GM18505 (cell line): ENCODE results near the gene PNLIPRP1.

Experiments used
- ATAC-seq: cut with Tn5 transposase; IDR thresholded peaks from one replicate; pipeline ENCODE4 v1.9.1; 2021; ENCODE audit not compliant: unreplicated experiment
- POLR2A ChIP-seq: IDR thresholded peaks from 4 replicates; pipeline ENCODE4 v1.6.1; 2011; ENCODE audit warnings: borderline replicate concordance; ENCODE audit not compliant: insufficient read depth, insufficient read length; ENCODE audit errors: extremely low read depth

The PNLIPRP1 gene

DNA sequence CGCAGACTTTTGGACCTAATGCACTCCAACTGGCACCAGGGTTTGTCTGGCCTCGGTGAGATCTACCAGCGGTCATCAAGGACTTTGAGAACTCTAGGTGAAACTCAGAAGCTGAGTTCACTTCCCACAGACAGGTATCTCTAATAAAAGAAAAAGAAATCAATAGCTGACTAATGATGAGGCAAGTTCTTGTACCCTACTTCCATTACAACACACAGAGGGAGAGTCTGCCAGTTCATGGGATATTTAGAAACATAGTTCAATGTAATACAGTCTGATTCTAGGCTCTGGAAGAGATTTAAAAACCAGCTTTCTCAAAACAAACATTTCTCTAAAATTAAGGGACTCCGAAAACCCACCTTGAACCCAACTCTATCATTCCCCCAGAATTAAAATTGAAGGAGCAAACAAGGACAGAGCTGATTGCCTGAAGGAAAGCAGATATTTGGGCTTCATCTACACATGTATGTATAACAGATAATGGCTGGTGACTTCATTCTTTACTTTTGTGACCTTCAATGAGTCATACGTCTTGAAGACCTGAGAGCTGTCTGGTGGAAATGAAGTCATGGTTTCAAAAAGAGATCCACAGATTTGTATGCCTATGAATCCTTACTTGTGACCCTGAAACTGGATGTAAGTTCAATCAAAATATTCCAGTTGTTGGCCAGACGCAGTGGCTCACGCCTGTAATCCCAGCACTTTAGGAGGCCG lies 2.7 kb upstream of the PNLIPRP1 start:
- ATAC-seq = no peak
- TF ChIP-seq POLR2A = no peak

DNA sequence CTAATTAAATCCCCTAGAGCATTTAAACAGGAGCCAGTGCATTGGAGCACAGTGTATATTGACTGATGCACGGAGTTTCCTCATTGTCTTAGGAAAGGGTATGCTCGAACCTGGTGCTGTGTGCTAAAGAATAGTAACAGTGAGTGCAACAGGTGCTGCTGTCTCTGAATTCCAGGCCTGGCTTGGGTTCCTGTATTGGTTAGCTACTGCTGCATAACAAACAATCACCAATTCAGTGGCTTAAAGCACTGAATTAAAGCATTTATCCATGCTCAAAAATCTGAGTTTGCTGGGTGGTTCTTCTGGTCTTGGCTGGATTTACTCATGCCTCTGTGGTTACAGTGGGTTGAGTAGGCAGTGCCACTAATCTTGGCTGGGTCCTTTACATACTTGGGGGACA lies 1.8 kb upstream of the PNLIPRP1 start:
- no peak for TF ChIP-seq POLR2A
- ATAC-seq = no peak

GRCh38 chr10:116589926-116590325 lies 833 bp upstream of the PNLIPRP1 start:
- no peak for TF ChIP-seq POLR2A
- ATAC-seq = no peak

GRCh38 chr10:116593139-116593740 lies 2.5 kb downstream of the PNLIPRP1 start:
- ATAC-seq = no peak
- TF ChIP-seq POLR2A = no peak

DNA sequence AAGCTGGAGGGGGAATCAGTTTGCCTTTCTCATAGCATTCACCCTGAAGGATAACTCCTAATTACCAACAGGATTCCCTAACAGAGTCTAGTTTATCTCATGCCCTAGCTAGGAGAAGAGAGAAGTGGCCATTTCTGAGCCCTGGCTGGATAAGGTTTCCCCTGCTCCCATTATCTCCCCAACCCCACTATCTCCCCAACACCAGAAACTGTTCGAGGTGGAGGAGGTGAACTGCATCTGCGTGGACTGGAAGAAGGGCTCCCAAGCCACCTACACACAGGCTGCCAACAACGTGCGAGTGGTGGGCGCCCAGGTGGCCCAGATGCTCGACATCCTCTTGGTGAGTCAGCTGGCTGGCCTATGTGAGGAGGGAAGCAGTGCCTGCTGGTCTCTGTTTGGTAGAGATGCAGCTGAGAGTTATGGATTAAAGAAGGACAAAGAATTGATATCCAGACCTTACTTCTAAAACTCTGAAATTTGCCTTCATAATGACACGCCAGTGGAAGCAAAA lies 3.8 kb downstream of the PNLIPRP1 start:
- no peak for TF ChIP-seq POLR2A
- ATAC-seq = no peak

GRCh38 chr10:116596062-116596461 lies 5.3 kb downstream of the PNLIPRP1 start:
- TF ChIP-seq POLR2A = no peak
- ATAC-seq = no peak

DNA sequence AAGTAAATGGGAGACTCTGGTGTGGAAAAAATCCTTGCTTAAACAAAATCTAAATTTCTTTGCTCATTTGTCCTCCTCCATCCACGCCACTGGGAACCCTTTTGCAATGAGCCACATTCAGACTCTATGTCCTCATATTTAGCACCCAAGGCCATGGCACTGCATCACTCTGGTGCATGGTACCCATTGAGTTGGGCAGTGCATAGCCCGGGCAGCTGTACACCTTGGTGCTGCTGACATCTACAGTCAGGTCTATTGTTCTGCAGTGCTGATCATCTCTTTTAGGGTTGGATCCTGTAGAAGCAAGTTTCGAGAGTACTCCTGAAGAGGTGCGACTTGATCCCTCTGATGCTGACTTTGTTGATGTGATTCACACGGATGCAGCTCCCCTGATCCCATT lies 6.8 kb downstream of the PNLIPRP1 start:
- no peak for ATAC-seq
- no peak for TF ChIP-seq POLR2A

GRCh38 chr10:116598329-116598728 lies 7.6 kb downstream of the PNLIPRP1 start:
- ATAC-seq = no peak
- no peak for TF ChIP-seq POLR2A

GRCh38 chr10:116599991-116600390 lies 9.2 kb downstream of the PNLIPRP1 start:
- no peak for ATAC-seq
- no peak for TF ChIP-seq POLR2A

DNA sequence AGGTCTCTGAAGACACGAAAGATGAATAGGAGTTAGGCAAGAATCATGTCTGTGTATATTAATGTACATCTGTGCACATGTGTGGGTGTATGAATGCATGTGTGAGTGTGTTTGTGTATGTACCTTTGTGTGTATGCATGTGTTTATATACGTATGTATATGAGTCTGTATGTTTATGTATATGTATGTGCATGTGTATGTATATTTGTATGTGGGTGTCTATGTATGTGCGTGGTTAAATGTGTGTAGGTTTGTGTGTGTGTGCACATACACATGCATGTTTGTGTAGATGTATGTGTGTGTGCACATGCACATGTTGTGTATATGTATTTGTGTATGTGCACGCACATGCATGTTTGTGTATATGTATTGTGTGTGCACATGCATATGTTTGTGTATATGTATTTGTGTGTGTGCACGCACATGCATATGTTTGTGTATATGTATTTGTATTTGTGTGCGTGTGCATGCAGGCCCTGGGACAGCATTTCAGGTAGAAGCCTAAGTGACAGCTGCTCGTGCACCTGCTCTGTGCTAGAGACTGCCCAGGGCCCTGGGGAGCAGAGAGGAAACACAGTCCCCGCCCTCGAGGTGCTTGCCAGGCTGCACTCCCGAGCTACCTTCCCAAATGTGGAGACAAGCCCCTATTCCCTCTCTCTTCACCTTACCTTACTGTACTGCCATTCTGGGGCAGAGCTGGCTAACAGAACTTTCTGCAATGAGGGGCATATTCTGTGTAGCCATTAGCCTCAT lies 12.1 kb downstream of the PNLIPRP1 start:
- no peak for TF ChIP-seq POLR2A
- ATAC-seq = no peak

DNA sequence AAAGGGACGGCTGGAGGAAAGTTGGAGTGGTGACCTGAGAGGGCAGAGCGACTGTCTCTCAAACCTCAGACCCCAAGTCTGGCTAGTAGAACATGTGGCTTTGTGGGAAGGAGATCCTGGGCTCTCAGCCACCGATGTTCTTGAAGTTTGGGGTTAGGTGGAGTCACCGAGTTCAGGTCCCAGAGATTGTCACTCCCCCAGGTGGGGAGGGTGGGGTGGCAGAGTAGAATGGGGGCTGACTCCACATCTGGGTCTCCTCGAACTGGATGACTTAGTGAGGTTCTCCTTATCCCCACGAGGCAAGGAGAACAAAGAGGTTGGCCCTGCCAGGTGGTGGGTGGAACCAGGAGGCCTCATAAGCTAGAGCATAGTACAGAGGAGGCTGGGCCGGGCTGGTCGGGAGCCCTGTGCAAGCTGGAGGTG lies 15.3 kb downstream of the PNLIPRP1 start:
- TF ChIP-seq POLR2A = no peak
- no peak for ATAC-seq

DNA sequence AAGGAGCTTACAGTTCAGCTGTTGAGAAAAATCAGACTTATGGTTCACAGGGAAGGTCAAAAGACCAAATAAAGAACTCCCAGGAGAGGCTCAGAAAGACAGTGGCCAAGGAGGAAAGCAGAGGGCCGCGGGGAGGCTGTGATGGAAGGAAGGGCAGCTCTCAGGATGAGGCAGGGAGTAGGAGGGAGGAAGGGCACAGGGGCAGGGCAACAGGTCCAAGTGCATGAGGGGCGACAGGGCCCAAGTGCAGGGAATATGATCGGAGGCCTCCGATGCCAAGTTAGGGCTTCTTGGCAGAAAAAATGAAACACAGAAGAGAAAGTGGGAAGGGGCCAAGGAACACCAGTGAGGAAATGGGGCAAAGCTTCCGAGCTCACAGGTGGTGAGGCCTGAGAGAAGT lies 16.6 kb downstream of the PNLIPRP1 start:
- TF ChIP-seq POLR2A = no peak
- no peak for ATAC-seq

GRCh38 chr10:116608686-116609594 lies 18.2 kb downstream of the PNLIPRP1 start:
- peak; percentile 21 for ATAC-seq
- TF ChIP-seq POLR2A = no peak
